CD8-positive, alpha-beta memory T cell (primary cell): ENCODE measurements around the gene MEGF10. TPM values are rescaled to one million over a fixed set of nuclear protein-coding genes. Genes with fewer than 3 reads are reported as not detected.

Experiments used
- CTCF ChIA-PET: fragments of 350-600 bp; sonication (Branson Sonifier 250); formaldehyde crosslinking; loops from one replicate; lab custom pipeline; 2021; ENCODE audit warnings: antibody characterized with exemption; lab: Charles Lee
- POLR2A ChIA-PET: fragments of 350-600 bp; sonication (Branson Sonifier 250); formaldehyde crosslinking; loops from one replicate; lab custom pipeline; 2021; ENCODE audit warnings: antibody characterized with exemption; lab: Charles Lee
- DNase-seq, 5 donors: peaks; one replicate each; pipeline versions ENCODE4 v3.0.0 to v3.0.0-alpha.2; 2020 to 2022; ENCODE audit warnings: mixed read lengths in 1 of 5
- H3K27ac ChIP-seq: one replicate; pipeline ENCODE4 v1.7.0; 2013; ENCODE audit warnings: low read depth, mild to moderate bottlenecking, low read length, moderate library complexity
- H3K27me3 ChIP-seq: 2 replicates; pipeline ENCODE4 v1.7.0; 2013; ENCODE audit warnings: low read length, mild to moderate bottlenecking; ENCODE audit not compliant: insufficient read depth, poor library complexity, severe bottlenecking
- H3K36me3 ChIP-seq: 2 replicates; pipeline ENCODE4 v1.7.0; 2013; ENCODE audit warnings: mild to moderate bottlenecking, low read length, moderate library complexity; ENCODE audit not compliant: insufficient read depth
- H3K4me1 ChIP-seq: 2 replicates; pipeline ENCODE4 v1.7.0; 2013; ENCODE audit warnings: mild to moderate bottlenecking, low read length, moderate library complexity; ENCODE audit not compliant: insufficient read depth
- H3K4me3 ChIP-seq: 2 replicates; pipeline ENCODE4 v1.7.0; 2013; ENCODE audit warnings: mild to moderate bottlenecking, low read length
- H3K9me3 ChIP-seq: 2 replicates; pipeline ENCODE4 v1.7.0; 2013; ENCODE audit warnings: mild to moderate bottlenecking, low read length
- H3K27ac Mint-ChIP-seq, 8 donors: one replicate each; pipeline ENCODE4 v1.8.0; 2020 to 2021; ENCODE audit warnings: mixed read lengths in 8 of 8, mild to moderate bottlenecking in 6 of 8, inconsistent platforms in 3 of 8, moderate library complexity in 3 of 8
- H3K27me3 Mint-ChIP-seq, 2 donors: one replicate each; pipeline ENCODE4 v1.8.0; 2020 to 2021; ENCODE audit warnings: mixed read lengths in 2 of 2, mild to moderate bottlenecking in 1 of 2, moderate library complexity in 1 of 2
- H3K36me3 Mint-ChIP-seq, 3 donors: one replicate each; pipeline ENCODE4 v1.8.0; 2020 to 2021; ENCODE audit warnings: mixed read lengths in 3 of 3, inconsistent platforms in 1 of 3, mild to moderate bottlenecking in 1 of 3
- H3K4me1 Mint-ChIP-seq, 3 donors: one replicate each; pipeline ENCODE4 v1.8.0; 2020 to 2021; ENCODE audit warnings: mixed read lengths in 3 of 3, inconsistent platforms in 1 of 3, mild to moderate bottlenecking in 1 of 3
- H3K4me3 Mint-ChIP-seq, 7 donors: one replicate each; pipeline ENCODE4 v1.8.0; 2020 to 2021; ENCODE audit warnings: mixed read lengths in 7 of 7, mild to moderate bottlenecking in 6 of 7, moderate library complexity in 4 of 7, inconsistent platforms in 2 of 7
- H3K9me3 Mint-ChIP-seq, 5 donors: one replicate each; pipeline ENCODE4 v1.8.0; 2020 to 2022; ENCODE audit warnings: mixed read lengths in 5 of 5, mild to moderate bottlenecking in 3 of 5, moderate library complexity in 2 of 5, inconsistent platforms in 1 of 5
- polyA plus RNA-seq: library from polyadenylated mRNA; unstranded; fragments of 300-500 nt; fragmentation: Illumina TruSeq; gene quantifications from one replicate; pipeline ENCODE4 v1.2.3, GENCODE V29; 2021
- total RNA-seq, 2 experiments: library from RNA; stranded (reverse); gene quantifications; one replicate each; pipeline ENCODE4 v1.2.3, GENCODE V29; 2021

Gene MEGF10
- total and polyA plus RNA-seq, 3 experiments from 2014 or later: not detected

GRCh38 chr5:127486471-127486870 lies 195.9 kb downstream of the MEGF10 start:
- Mint-ChIP-seq H3K27ac (no peak overlapping the region), H3K4me1 (no peaks in the 10 kb centered on the region), H3K9me3 (no peaks in the 10 kb centered on the region), H3K36me3 (no peaks in the 10 kb centered on the region), H3K4me3 (no peak overlapping the region), H3K27me3 (peaks cover 10 to 11% of the 10 kb centered on the region in 2 donors)
- no peak for DNase-seq
- H3K9me3 ChIP-seq: no peaks in the 10 kb centered on the region
- ChIA-PET CTCF (no interaction called here), POLR2A (no interaction called here)
- no peaks in the 10 kb centered on the region for H3K4me1 ChIP-seq
- H3K27me3 ChIP-seq: no peaks in the 10 kb centered on the region
- H3K27ac ChIP-seq: no peak overlapping the region
- H3K4me3 ChIP-seq: no peak overlapping the region
- no peaks in the 10 kb centered on the region for H3K36me3 ChIP-seq

GRCh38 chr5:127492854-127493738 lies 202.5 kb downstream of the MEGF10 start:
- Histone ChIP-seq H3K9me3 (no peaks in the 10 kb centered on the region), H3K27ac (no peak overlapping the region), H3K36me3 (no peaks in the 10 kb centered on the region), H3K27me3 (peaks cover 4% of the 10 kb centered on the region), H3K4me3 (no peak overlapping the region), H3K4me1 (no peaks in the 10 kb centered on the region)
- Mint-ChIP-seq H3K4me3 (no peak overlapping the region), H3K4me1 (no peaks in the 10 kb centered on the region), H3K27ac (no peak overlapping the region), H3K36me3 (no peaks in the 10 kb centered on the region), H3K9me3 (no peaks in the 10 kb centered on the region), H3K27me3 (peaks cover 12 to 14% of the 10 kb centered on the region in 2 donors)
- POLR2A ChIA-PET: no interaction called here
- peak in 2 of 5 donors; percentile 34 to 35 for DNase-seq
- CTCF ChIA-PET: interaction anchor here (0.7 to 1.6 kb wide), 12 partner anchors 9 to 836 kb away, joined by 3 to 5 read pairs (median 4); no protein-coding TSS in a partner anchor

- H3K36me3 Mint-ChIP-seq: no peaks in the 10 kb centered on the region
- no peak overlapping the region for H3K4me3 ChIP-seq
- peaks cover 7 to 11% of the 10 kb centered on the region in 2 donors for H3K27me3 Mint-ChIP-seq
- no peak overlapping the region for H3K27ac Mint-ChIP-seq
- H3K27me3 ChIP-seq: no peaks in the 10 kb centered on the region
- no peaks in the 10 kb centered on the region for H3K4me1 Mint-ChIP-seq
- H3K36me3 ChIP-seq: no peaks in the 10 kb centered on the region
- no peak for DNase-seq
- no peaks in the 10 kb centered on the region for H3K9me3 Mint-ChIP-seq
- H3K27ac ChIP-seq: no peak overlapping the region
- H3K4me1 ChIP-seq: no peaks in the 10 kb centered on the region
- ChIA-PET POLR2A (no interaction called here), CTCF (no interaction called here)
- no peak overlapping the region for H3K4me3 Mint-ChIP-seq
- H3K9me3 ChIP-seq: no peaks in the 10 kb centered on the region
Measured at GRCh38 chr5:127498548-127498947, 208.0 kb downstream of the MEGF10 start.

- Histone ChIP-seq H3K27ac (no peak overlapping the region), H3K9me3 (no peaks in the 10 kb centered on the region), H3K36me3 (no peaks in the 10 kb centered on the region), H3K27me3 (no peaks in the 10 kb centered on the region), H3K4me3 (no peak overlapping the region), H3K4me1 (no peaks in the 10 kb centered on the region)
- Mint-ChIP-seq H3K4me3 (no peak overlapping the region), H3K27ac (no peak overlapping the region), H3K36me3 (no peaks in the 10 kb centered on the region), H3K27me3 (peaks cover 2 to 15% of the 10 kb centered on the region in 2 donors), H3K4me1 (no peaks in the 10 kb centered on the region), H3K9me3 (no peaks in the 10 kb centered on the region)
- no peak for DNase-seq
- ChIA-PET CTCF (interaction anchor here (1.3 kb wide), 1 partner anchor 13 kb away, joined by 4 read pairs; no protein-coding TSS in a partner anchor), POLR2A (no interaction called here)
Measured at GRCh38 chr5:127505905-127506304, 215.3 kb downstream of the MEGF10 start.

- CTCF ChIA-PET: interaction anchor here (1.3 kb wide), 1 partner anchor 14 kb away, joined by 4 read pairs; no protein-coding TSS in a partner anchor
- Mint-ChIP-seq H3K27ac (no peak overlapping the region), H3K9me3 (no peaks in the 10 kb centered on the region), H3K4me1 (no peaks in the 10 kb centered on the region), H3K4me3 (no peak overlapping the region), H3K36me3 (peaks cover 0 to 3% (median 0%) of the 10 kb centered on the region in 3 donors), H3K27me3 (peaks cover 5 to 17% of the 10 kb centered on the region in 2 donors)
- H3K27me3 ChIP-seq: no peaks in the 10 kb centered on the region
- DNase-seq: no peak
- H3K27ac ChIP-seq: no peak overlapping the region
- no peaks in the 10 kb centered on the region for H3K36me3 ChIP-seq
- POLR2A ChIA-PET: no interaction called here
- no peaks in the 10 kb centered on the region for H3K4me1 ChIP-seq
- no peaks in the 10 kb centered on the region for H3K9me3 ChIP-seq
- no peak overlapping the region for H3K4me3 ChIP-seq
Measured at GRCh38 chr5:127506616-127507015, 216.0 kb downstream of the MEGF10 start.

GRCh38 chr5:127508644-127509373 lies 218.2 kb downstream of the MEGF10 start:
- Histone ChIP-seq H3K27me3 (no peaks in the 10 kb centered on the region), H3K4me1 (no peaks in the 10 kb centered on the region), H3K4me3 (no peak overlapping the region), H3K27ac (no peak overlapping the region), H3K9me3 (no peaks in the 10 kb centered on the region), H3K36me3 (no peaks in the 10 kb centered on the region)
- peaks cover 7 to 29% of the 10 kb centered on the region in 2 donors for H3K27me3 Mint-ChIP-seq
- POLR2A ChIA-PET: no interaction called here
- peaks cover 0 to 3% (median 0%) of the 10 kb centered on the region in 3 donors for H3K36me3 Mint-ChIP-seq
- H3K4me3 Mint-ChIP-seq: no peak overlapping the region
- H3K4me1 Mint-ChIP-seq: no peaks in the 10 kb centered on the region
- DNase-seq: no peak
- CTCF ChIA-PET: interaction anchor here (0.6 to 1.5 kb wide), 2 partner anchors 16 kb away, joined by 3 to 5 read pairs; no protein-coding TSS in a partner anchor
- no peaks in the 10 kb centered on the region for H3K9me3 Mint-ChIP-seq
- peak overlapping the region in 1 of 8 donors; percentile 4 for H3K27ac Mint-ChIP-seq
